ENCODE results near the gene IZUMO1.

DNA sequence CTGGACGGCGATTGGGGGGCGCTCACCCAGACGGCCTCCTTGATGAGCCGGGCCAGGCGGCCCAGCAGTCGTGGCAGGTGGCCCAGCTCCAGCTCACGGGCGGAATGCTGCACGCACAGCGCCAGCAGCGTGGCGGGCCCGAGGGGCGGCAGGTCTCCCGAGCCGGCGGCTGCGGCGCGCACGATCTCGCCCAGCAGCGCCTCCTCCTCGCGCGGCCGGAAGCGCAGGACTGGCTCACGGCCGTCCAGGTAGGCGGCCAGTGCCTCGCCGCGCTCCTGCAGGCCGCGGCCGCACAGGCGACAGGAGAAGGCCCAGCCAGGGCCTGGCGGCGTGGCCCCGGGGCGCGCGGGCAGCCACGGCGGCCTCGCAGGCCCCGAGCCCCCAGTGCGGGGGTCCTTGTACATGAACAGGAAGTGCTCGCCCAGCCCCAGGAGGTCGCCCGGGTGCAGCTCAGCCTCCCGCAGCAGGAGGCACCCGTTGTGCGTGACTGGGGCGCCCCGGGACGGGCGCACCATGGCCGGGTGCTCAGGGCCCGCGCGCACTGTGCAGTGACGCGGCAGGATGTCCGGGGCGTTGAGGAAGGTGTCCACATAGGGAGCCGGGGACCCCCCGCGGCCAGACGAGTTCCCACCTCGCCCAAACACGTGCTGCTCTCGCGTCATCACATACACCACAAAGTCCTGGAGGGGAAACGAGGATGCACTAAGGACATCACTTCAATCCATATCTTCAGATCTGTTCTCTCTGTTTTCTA lies 17.6 kb downstream of the IZUMO1 start:
- TF ChIP-seq, protein P1, sequence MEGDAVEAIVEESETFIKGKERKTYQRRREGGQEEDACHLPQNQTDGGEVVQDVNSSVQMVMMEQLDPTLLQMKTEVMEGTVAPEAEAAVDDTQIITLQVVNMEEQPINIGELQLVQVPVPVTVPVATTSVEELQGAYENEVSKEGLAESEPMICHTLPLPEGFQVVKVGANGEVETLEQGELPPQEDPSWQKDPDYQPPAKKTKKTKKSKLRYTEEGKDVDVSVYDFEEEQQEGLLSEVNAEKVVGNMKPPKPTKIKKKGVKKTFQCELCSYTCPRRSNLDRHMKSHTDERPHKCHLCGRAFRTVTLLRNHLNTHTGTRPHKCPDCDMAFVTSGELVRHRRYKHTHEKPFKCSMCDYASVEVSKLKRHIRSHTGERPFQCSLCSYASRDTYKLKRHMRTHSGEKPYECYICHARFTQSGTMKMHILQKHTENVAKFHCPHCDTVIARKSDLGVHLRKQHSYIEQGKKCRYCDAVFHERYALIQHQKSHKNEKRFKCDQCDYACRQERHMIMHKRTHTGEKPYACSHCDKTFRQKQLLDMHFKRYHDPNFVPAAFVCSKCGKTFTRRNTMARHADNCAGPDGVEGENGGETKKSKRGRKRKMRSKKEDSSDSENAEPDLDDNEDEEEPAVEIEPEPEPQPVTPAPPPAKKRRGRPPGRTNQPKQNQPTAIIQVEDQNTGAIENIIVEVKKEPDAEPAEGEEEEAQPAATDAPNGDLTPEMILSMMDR (IDR thresholded peaks at IDR 0.05): peak in 1 of 3 donors; percentile 13
- TF ChIP-seq POLR2AphosphoS5 (IDR thresholded peaks at IDR 0.05): no peak

Measured in breast epithelium (tissue), 3 donors.